ENCODE measurements around the gene FYN.
"Not testable (repeated sequence)": the region's sequence is repeated elsewhere in the genome, so short reads cannot be mapped to it uniquely, and the experiment has no call there.

FYN gene

DNA sequence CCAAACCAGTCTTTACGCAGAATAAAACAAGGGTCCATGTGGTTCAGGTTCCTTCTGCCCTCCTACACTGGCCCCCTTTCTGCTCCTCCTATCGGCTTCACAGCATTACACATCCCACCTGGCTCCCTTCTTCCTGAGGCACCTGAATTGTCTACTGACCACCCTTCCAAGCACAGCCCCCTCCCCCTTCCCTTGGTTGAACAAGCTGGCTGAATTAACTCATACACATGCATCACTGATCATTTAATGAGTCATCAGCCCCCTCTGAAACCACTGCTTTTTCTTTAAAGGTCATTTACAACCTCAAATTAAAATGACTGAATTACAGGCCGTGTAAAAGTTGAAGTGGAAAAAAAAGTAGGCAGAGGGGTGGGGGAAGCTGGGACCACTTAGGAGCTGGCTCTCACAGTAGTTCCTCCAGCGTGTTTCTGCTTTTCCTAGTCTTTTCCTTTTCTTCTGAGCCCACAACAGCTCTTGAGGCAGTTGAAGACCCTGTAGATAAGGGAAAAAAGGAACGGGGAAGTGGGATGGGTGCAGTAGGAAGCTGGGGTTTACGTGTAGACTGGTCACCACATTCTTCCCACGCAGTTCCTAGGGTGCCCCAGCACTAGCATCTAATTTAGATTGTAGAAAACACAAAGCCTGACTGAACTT, 67.6 kb downstream of the FYN start:
- peak; percentile 58 for DNase-seq

DNA sequence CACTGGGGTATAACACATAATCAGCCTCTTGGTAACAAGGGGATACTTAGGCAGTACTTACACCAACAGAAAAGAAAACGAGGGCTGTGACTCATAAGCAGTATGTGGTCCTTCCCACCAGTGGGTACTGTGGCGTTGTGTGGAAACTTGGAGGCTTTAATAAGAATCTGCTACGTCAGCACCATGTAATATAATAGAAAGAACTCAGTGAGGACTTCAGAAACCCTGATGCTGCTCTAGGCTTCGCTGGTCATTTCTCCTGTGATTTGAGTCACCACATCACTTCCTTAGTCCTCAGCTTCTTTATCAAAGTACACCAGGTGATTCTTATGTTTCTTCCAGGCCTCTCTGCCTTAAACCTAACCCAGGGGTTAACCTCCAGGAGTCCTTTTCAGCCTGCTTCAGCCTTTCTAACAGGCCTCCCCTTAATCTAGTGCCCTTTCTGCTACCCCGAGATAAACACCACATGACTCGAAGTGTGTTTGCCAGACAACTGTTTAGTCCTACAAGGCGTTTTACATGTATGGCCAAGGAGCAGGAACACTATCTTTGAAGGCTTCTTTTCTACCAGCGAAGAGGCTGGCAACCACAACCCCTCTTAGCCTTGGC, 68.5 kb downstream of the FYN start:
- peak; percentile 61 for DNase-seq

DNA sequence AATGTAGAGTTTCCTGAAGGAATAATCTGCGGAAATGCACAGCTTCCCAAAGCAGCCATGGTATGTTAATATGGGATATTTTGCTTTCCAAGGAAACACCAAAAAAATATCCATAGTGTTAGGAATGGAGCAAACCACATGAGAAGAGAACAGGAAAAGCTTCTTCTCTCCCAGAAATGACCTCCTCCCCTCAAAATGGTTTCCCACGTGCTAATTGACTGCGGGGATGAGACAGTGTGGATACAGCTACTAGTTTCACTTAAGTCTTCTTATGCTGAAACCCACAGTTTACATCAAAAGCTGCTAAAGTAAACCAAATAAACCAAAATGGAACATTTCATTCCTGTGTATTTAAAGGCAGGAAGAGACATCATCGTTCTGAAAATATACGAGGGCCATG, 69.4 kb downstream of the FYN start:
- DNase-seq: no peak

DNA sequence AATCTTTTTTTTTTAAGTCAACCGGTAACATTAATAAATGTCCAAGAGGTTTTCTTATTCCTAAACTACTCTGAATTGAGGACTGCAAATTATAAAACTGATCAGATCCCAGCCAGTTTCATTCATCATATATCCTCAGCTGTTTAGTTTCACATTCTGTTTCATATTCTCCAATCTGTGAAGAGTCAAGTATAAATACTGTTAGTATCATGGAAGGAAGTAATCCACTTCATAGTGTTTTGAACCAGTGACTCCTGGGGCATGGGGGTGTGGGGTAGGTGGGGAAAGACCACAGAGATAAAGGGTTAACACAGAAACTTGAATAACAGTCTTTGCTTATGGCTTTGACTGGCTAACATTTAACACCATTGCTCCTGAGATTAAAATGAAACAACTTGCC, 69.9 kb downstream of the FYN start:
- DNase-seq: no peak

DNA sequence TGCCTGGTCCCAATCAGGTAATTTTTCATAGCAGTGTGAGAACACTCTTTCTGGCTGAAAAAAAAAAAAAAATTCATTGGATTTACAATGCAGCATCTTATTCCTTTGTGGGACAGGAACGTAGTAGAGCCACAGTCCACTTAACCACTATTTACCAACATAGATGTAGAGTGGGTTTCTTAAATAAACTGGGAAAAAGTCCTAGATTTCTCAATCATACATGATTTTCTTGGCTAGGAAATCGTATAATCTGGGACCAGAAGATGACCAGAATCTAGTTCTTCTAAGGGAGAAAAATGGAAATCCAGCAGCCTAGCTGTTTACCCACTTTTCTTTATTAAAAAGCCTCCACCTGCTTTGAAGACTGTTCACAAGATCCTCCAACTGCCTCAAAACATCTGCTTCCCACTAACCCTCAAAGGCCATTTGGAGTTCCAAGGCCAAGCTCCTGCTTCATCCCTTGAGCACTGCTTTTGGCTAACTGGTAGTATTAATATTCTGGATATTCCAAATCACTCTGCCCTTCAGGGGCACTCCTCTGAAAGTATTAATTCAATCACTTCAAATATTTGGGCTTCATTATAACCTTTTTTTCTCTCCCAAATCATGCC, 70.4 kb downstream of the FYN start:
- no peak for DNase-seq

DNA sequence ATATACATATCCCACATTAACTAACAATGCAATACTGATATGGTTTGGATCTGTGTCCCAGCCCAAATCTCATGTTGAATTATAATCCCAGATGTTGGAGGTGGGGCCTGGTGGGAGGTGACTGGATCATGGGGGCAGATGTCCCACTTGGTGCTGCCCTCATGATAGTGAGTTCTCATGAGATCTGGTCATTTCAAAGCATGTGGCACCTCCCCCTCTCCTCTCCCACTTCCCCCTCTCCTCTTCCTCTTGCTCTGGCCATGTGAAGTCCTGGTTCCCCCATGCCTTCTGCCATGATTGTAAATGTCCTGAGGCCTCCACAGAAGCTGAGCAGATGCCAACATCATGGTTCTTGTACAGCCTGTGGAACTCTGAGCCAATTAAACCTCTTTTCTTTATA, 71.2 kb downstream of the FYN start:
- no peak for DNase-seq

DNA sequence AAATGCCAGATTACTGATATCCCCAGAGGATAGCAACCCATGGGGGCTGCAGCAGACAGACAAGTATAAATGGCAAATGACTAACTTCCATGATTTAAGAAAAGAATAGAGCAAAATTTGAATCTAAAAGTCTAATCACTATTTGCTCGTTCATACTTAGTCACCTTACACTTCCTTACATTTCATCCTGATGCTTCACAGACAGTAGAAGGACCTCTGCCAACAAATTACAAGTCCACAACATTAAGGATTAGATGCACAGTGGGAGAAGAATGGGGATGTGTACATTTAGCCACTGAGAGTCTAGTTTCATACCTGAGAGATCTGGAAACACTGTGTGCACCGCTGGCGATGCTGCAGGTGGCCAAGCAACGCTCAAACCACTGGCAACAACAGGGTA, 72.4 kb downstream of the FYN start:
- DNase-seq: no peak

DNA sequence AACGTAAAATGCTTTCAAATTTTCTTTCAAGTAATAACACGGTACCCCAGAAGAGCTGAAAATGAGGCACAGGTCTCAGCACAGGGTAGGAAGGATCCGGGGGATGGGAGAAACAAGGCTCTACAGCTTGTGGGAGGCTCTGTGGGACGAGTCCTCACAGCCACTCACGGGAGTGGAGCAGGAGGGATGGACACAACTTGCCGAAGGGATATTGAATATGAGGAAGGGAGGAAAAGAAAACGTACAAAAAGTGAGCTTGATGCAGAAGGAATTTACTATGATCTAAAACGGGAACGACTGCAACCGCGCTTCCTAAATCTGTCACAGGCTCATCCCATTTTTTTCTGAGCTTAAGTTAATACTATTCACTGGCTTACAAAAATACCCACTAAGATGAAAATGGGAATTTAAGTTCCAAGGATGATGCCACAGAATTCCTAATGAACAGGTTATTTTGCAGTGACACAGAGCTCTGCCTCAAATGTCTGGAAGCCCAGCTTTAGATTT, 72.9 kb downstream of the FYN start:
- no peak for DNase-seq

DNA sequence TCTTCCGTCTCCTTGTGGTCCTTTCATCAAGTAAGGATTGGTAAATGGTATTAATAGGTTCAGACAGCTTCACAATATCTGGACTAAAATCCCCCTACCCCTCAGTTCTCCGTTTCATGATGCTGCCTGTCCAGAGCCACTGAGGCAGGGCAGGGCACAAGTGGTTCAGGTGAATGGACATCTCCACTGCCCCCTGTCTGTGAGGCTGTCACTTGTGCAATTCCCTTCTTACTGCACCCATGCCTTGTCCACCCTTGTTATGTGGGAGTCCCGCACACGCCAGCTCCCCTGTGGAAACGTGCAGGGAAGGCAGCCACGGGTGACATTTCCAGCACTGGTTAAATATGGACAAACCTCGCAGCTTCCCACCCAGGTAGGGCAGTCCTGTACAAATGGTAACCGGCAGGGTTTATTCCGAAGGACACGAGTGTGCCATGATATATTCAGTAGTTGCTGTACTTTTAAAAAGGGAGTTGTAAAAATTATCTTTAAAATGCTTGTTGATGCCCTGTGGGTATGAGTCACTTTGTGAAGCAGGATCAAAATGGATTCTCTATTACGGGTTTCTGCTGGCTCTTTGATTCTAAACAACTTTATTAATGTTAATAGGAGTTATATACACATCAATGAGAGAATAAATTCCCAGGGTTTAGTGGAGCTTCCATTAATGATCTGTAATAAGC, 73.5 kb downstream of the FYN start:
- no peak for DNase-seq

DNA sequence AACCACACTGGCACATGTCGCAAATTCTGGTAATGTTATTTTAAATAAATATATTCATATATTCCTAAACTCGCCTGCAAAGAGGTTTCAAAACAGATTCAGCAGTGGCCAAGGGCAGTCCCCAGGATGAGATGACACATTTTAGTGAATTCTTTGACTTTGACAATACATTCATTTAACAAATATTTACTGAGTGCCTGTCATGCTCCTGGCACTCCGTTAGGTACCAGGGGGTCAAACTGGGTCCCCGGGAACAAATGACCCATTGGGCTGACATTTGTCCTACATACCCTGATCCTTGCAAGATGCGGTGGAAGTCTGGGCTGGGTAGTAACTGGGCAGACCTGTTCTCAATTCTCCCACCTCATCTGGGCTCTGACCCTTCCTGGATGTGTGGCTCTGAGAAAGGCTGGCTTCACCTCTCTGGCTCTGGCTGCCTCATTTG, 74.9 kb downstream of the FYN start:
- DNase-seq: no peak

DNA sequence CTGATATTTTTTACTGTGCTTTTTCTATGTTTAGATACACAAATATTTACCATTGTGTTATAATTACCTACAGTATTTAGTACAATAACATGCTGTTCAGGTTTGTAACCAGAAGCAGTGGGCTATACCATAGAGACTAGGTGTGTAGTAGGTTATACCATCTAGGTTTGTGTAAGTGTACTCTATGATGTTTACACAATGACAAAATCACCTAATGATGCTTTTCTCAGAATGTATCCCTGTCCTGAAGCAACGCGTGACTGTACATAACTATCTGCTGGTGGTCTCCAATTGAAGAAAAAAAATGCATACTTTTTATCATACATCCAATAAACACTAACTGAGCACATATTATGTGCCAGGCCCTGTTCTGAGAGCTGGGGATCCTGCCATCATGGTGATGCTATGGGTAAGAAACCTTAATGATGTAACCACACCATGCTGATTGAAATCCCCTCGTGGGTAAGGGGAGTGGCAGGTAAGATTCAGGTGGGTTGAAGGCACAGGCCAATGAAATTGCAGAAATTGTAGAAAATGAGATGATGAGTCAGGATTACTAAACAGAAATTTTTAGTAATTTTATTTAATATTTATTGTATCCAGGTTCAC, 76.8 kb downstream of the FYN start:
- DNase-seq: no peak

DNA sequence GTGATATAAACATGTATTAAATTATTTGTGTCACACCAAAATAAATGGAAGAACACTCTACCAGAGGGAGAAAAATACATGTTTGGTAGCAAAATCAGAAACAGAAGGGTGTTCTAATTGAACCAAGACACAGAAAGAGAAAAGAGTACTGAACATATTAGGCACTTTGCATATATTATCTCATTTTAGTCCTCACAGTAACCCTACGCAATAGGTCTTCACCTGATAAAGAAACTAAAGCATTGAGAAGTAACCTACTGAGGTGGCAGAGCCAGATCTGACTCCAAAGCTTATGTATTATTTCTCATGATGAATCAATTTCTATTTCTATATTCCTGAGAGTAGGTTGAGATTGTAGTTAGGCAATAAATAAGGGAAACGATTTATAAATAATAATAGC, 77.7 kb downstream of the FYN start:
- DNase-seq: no peak

DNA sequence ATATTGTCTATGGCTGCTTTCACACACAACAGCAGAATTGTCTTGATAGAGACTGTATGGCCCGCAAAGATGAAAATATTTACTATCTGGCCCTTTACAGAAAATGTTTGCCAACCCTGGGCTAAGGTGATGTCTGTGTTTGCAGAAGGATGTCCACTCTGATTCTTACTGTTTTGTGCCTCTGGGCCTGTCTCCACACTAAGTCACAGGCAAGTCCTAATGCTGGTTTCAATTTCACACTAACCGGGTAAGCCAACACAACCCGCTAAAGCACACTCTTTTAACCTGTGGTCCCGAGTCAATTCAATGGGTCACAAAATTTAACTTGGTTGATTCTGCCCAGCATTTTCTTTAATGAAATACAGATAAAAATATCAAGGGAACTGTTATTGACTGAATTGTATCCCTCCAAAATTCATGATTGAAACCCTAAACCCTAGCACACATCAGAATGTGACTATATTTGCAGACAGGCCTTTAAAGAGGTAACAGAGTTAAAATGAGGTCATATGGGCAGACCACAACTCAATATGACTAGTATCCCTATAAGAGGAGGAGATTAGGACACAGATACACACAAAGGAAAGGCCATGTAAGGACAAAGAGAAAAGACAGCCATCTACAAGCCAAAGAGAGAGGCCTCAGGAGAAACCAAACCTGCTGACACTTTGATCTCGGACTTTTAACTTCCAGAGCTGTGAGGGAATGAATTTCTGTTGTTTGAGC, 78.4 kb downstream of the FYN start:
- DNase-seq: no peak

DNA sequence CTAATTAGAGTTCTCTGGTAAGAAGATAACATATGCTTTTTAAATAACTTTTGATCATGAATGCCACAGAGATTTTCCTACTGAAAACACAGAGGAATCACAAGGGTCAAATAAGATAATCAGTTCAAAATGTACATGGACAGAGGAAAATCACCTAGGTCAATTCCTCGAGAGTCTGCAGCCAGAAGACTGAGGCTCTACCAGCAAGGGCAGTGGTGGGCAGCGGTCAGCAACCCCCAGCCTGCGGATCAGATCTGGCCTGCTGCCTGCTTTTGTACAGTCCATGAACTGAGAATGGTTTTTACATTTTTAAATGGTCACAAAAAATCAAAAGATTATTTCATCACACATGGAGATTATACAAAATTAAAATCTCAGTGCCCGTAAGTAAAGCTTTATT, 79.0 kb downstream of the FYN start:
- DNase-seq: no peak

DNA sequence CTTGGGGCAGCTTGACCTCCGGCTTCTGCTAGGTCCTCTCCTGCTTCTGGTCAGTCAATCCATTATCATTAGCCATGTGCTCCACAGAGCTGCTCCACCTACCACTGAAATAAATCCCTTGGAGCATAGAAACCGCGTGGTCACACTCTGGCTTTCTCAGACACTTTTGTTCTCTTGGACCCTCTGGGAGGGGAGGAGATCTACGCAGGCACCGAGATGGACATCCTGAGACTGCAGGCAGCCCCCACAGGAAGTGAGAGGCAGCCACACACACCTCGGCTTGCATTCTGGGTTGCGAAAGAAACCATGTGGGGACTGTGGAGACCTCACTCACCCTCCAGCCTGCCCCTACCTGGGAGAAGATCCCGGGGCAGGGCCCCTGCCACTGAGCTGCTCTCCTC, 79.5 kb downstream of the FYN start:
- peak; percentile 42 for DNase-seq

DNA sequence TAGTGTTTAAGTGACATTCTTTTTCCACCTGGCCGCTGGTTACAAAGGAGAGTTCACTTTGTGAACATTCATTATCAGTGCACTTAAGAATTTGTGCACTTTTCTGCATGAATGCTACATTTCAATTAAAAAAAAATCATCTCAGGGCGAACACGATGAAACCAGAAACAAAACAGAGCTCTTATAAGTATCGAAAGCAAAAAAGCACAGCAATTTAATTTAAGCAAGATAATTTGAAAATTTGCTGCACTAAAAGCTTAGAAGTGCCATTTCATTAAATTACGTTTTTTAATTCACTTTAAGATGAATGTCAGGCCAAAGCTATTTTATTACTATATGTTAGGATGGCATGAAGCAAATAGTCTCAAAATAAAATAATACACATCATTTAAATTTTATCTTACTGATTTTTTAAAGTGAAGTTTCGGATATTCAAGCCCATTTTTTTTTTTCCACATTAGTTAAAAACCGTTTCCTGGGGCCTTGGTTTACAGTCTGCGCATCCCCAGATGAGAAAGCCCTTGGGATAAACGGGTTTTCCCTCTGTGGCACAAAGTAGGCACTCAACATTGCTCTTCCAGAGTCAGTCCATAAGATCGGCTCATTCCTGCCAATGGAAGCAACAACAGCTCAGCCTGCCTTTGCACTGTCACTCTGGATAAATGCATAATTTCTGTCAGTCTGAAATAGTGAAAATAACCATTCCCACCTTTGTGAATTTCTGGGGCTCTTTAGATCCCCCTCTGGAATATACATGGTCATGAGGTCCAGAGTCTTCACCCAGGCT, 80.1 kb downstream of the FYN start:
- DNase-seq: no peak

DNA sequence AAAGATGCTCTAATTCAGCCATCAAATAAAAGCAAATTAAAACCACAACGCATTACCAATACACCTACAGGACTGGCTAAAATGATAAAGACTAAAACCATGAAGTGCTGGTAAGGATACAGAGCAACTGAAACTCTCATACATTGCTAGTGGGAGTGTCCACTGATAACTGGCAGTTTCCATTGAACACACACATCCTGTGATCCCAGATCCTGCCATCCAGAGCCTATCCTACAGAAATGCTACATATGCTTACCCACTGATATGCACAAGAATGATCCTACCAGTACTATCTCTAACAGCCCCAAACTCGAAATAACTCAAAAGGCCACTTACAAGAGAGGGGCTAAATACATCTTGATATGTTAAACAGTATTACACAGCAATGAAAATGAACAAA, 81.0 kb downstream of the FYN start:
- no peak for DNase-seq

DNA sequence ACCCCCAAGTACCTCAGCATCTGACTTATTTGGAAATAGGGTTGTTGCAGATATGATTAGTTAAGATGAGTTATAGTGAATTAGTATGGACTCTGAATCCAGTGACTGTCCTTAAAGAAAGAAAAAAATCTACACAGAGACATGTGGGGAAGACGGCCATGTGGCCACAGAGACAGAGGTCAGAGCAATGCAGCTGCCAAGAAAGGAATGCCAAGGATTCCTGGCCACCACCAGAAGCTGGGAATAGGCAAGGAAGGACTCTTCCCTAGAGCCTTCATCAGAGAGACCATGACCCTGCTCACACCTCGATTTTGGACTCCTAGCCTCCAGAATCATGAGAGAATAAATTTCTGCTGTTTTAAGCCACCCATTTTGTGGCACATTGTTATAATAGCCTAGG, 81.8 kb downstream of the FYN start:
- no peak for DNase-seq

DNA sequence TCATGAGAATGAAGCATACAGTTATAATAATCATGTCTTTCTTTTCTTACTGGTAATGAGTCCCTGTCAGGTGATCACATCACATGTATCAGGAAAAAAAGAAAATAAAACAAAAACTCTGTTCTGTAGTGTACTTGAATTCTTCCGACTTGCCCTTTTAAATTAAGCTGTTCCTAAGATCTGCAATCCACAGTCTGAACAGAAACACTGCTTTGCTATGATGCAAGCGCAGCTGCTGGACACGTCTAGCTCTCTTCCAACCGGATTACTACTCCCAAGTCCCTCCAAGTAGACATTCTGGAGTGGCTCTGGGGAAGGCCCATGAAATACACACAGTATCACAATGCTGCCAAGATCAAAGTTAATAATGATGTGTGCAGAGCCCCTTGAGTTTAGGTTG, 83.7 kb downstream of the FYN start:
- DNase-seq: no peak

DNA sequence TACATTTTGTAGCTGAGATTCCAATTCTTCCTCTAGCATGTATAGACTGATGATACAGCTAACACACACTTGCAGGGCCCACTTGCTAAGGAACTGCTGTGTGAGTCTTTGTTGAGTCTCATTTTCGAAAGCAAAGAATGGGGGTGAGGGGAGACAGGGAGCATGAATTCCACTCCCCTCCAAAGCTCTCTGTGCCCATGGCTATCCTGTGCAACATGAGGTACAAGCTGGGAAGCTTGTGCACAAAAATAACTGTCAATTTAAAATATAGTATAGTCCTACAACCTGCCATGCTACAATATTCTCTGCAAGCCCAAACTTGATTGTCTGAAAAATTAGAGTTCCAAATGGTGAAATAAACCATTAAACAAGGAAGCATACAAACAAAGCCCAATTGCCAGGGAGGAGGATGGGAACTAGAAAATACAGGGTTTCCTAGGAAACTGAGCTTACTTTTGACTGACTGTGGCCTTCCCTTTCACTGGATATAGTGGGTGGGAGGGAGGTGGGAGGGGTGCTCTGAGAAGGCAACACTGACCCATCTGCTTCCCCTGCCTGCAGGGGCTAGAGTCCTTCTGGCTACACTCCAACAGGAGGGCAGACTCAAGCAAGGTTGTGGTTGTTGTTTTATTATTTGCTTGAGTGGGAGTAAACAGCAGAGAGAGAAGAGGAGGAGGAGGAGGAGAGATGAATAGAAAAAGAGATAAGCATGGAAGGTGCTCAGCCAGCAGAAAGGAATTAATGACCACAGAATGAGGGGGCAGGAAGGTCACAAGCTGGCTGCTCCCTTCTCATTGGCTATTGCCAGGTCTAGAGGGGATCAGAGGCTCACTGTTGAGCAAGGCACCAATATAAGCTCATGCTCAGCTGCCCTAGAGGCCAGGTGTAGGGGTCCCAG, 84.6 kb downstream of the FYN start:
- DNase-seq: no peak

DNA sequence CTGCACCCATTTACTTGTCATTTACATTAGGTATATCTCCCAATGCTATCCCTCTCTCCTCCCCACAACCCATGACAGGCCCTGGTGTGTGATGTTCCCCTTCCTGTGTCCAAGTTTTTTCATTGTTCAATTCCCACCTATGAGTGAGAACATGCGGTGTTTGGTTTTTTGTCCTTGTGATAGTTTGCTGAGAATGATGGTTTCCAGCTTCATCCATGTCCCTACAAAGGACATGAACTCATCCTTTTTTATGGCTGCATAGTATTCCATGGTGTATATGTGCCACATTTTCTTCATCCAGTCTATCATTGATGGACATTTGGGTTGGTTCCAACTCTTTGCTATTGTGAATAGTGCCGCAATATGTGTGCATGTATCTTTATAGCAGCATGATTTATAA, 87.1 kb downstream of the FYN start:
- not testable (repeated sequence) for DNase-seq
